SIG-M5 treated with dmso at 0.1 percent for 504 hours (cell line): ENCODE measurements around the gene CAPN9.

Experiments
- DNase-seq: peaks from one replicate; lab custom pipeline; 2025; ENCODE audit not compliant: unreplicated experiment; lab: John Stamatoyannopoulos, UW

The CAPN9 gene

GRCh38 chr1:230821346-230821745 is 74.2 kb downstream of the CAPN9 start:
- DNase-seq: no peak

DNA sequence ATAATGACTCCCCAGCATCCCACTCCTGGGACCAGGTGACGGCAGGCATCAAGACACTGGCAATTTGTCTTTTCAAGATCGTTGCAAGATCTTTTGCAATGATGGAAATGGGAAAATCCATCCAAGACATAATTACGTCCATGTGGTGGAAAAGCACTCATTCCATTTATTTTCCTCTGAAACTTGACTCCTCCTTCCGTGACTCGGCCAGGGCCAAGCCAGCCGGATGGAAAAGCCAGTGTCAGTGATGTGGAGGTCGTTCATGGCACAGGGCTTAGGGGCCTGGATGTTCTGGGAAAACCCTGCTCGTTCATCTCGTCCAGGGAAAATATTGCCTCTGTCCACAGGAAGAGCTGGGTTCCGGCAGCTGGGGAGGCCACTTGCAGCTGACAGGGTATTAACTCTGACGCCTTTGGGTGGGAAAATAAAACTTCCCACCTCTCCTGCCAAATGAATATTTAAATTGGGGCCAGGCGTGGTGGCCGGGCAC is 74.9 kb downstream of the CAPN9 start:
- no peak for DNase-seq

DNA sequence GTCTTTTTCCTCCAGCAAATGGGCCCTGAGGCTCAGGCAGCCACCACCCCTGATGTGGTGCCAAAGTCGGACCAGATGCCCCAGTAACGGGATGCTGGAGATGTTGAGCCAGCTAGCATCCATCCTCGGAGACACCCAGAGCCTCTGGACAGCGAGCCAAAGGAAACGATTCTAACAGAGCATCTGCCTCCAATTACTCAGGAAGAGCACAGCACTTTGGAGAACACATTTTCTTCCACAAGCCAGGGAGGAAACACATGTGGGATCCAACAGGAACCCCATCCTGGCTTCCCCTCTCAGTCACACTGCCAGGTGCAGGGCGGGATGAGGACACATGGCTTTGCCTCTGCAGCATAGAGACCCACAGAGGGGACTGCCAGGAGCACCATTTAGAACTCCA is 76.2 kb downstream of the CAPN9 start:
- DNase-seq: no peak

DNA sequence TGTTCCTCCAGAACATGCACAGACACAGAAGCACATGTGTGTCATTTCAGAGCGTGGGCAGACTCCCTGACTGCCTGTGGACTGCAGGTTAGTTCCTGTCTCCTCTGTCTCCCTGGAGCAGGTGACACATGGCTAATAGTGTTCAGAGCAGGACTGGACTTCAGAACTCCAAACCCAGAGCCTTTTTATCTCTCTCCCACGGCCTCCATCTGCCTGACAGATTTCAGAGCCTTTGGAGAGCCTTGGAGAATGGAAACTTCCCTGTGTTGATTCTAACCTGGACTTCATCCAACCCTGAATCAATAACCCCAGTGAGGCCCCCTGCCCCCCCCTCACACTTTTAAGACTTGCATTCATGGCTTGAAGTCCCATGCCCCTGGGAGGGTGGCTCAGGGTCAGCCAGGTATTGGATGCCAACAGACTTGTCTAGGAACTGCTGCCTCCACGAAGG is 76.8 kb downstream of the CAPN9 start:
- DNase-seq: no peak

DNA sequence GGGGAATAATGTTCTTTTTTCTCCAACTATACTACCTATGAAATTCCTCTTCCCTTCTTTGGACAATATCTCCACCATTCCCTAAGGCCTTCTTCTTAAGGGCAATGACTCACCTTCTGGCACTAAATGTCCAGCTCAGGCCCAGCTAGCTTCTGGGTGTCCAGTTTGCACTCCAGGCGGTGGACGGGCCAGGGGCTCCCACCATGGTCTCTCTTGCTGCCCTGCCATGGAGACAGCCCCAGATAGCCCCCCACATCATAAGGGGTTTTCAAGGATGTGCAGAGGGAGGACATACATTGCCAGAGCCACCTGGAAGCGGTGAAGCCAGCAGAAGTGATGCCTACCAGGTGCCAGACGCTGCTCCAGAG is 77.3 kb downstream of the CAPN9 start:
- DNase-seq: no peak

DNA sequence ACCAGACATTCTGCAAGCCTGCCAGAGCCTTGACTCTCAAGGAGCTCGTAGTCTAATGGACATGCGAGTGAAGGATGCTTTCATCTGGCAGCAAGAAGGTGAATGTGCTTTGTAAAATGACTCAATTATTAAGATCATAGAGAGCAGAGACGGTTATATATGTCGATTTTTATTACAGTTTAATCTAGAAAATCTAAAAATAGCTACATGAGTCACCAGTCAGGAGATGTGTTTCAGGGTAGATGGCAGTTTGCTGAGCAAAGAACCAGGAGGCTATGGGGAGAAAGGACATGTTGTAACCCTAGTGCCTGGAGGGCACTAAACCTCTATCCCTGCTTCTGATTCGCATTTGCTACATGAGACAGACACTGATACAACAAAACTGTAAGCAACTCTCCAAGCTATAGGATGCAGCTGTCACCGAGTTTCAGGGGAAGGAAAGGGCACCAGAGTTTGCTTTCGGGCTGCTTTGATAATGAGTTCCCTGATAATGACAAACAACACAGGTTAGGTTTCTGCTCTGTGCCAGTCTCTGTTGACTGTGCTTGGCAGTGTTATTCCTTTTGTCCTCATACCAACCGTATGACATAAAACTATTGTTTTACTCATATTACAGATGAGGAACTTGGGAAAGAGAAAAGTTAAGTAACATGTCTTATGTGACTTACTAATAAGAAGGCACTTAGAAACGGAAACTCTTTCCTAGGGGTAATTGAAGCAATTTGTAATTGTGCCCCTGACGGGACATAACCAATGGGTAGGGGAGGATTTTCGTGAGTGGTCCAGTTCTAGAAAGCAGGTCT is 77.9 kb downstream of the CAPN9 start:
- DNase-seq: peak; percentile 73

GRCh38 chr1:230825761-230826160 is 78.6 kb downstream of the CAPN9 start:
- DNase-seq: no peak

DNA sequence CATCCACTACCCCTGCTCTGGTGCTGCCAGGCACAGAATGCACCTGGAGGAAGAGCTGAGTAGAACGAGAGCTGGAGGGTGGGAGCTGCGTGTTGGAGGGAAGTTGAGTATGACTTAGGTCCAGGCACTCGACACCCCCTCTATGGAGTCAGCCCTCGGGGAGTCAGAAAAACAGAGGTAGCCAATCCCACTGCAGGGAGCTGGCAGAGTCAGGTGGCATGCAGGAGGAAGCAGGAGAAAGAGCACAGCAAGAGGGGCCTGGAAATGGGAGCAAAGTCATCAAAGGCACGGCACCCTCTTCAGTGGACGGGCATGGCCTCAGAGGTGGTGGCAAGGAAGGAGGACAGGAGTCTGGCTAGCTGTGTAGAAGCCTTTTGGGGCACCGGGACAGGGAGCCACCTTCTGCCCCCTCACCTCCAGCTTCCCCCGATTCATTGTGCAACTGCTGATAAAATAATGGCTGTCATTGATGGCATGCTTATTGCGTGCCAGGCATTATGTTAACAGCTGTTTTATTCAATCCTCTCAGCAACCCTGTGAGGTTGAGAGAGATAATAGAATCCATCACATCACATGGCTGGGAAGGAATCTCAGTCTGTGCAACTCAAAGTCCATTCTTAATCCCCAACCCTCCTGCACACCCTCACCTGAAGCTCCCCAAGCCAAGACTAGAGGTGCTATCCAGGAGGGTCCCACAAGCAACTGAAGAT is 79.1 kb downstream of the CAPN9 start:
- DNase-seq: no peak

DNA sequence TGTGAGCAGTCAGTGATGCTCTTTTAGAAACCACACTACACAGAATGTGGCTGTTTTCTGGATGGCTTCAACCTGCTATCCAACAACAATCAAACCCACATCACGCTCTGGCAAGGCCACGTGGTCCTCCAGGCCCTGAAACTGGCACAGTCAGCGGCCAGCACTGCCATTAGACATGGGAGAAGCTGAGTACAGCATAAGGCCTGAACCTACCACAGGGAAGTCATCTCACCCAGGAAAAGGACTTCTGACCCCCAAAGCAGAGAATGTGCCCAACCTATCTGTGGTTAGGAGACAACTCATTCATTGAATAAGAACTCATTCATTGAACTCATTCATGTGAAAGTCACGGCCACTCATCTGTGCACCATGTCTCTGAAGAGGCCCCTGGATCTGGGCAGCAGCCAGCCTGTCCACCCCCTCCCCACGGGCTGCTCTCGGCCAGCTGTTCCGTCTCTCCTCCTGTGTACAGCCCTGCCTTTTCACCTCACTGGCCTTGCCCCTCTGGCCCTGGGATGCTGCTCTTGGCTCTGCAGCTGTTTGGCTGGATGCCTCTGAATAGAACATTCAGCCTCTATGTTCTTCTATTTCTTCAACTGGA is 80.0 kb downstream of the CAPN9 start:
- DNase-seq: no peak

- DNase-seq: no peak
These were observed 80.6 kb downstream of the CAPN9 start for GRCh38 chr1:230827801-230828200.

- no peak for DNase-seq
These were observed 81.2 kb downstream of the CAPN9 start for GRCh38 chr1:230828421-230828820.

GRCh38 chr1:230831771-230832170 is 84.6 kb downstream of the CAPN9 start:
- DNase-seq: no peak

- DNase-seq: no peak
These were observed 85.3 kb downstream of the CAPN9 start for GRCh38 chr1:230832476-230832875.

DNA sequence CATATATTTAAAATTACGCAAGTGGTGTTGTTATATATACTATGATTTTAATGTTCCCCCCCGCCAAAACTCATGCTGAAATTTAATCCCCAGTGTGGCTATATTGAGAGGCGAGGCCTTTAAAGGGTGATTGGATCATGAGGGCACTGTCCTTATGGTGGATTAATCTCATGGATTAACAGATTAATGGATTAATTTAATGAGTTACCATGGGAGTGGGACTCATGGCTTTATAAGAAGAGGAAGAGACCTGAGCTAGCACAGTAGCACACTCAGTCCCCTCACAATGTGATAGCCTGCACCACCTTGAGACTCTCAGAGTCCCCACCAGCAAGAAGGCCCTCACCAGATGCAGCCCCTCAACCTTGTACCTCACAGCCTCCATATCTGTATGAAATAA is 86.3 kb downstream of the CAPN9 start:
- DNase-seq: no peak

- DNase-seq: no peak
These were observed 87.1 kb downstream of the CAPN9 start for GRCh38 chr1:230834292-230834691.

DNA sequence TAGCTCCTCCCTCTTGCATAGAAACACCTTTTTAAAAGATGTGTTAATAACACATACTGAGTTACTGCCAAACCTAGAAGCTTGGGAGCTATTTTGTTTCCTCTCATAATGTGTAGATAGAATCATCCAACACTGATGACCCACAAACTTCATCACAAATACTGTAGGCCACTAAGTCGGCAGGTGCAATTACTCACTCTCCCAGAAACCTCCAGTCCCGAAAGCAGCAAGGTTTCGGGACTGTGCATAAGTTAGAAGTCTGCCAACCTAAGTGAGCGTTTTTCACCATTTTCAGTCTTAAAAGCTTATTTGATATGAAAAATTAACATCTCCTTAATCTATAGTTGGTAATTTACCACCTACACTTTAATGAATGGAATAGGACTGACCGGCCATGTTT is 89.2 kb downstream of the CAPN9 start:
- no peak for DNase-seq

GRCh38 chr1:230836793-230837192 is 89.6 kb downstream of the CAPN9 start:
- no peak for DNase-seq

DNA sequence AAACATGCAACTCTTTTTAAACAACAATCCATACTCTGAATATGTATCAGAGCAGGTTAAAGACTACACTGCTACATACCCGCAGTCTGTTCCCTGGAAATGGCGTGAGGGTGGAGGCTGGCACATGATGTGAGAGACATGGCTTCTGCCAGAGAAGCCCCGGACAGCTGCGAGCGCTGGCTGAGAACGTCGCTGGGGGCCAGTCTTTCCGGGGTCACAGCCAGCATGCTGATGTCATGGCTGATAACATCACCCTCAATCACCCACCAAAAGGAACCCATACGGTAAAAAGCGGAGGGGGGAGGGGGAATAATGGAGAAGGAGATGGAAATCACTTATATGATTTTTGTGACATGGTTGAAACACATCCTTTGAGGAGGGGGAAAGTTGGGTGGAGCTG is 92.0 kb downstream of the CAPN9 start:
- no peak for DNase-seq

DNA sequence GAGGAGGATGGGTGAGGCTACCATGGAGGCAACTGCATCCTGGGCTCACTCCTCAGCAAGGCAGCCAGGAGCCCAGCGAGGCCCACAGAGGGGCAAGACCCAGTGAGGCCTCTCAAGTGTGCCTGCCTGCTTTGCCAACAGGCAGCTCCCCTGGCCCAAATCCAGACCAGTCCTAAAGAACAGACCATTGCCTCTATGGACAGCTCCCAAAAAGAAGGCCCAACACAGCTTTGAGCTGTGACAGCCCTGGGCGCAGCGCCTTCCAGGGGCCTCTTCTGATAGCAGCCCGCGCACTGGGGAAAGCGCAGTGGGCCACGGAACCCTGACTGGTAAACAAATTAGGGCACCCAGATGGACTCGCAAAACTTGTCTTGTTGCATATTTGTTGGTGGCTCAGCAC is 95.6 kb downstream of the CAPN9 start:
- no peak for DNase-seq

DNA sequence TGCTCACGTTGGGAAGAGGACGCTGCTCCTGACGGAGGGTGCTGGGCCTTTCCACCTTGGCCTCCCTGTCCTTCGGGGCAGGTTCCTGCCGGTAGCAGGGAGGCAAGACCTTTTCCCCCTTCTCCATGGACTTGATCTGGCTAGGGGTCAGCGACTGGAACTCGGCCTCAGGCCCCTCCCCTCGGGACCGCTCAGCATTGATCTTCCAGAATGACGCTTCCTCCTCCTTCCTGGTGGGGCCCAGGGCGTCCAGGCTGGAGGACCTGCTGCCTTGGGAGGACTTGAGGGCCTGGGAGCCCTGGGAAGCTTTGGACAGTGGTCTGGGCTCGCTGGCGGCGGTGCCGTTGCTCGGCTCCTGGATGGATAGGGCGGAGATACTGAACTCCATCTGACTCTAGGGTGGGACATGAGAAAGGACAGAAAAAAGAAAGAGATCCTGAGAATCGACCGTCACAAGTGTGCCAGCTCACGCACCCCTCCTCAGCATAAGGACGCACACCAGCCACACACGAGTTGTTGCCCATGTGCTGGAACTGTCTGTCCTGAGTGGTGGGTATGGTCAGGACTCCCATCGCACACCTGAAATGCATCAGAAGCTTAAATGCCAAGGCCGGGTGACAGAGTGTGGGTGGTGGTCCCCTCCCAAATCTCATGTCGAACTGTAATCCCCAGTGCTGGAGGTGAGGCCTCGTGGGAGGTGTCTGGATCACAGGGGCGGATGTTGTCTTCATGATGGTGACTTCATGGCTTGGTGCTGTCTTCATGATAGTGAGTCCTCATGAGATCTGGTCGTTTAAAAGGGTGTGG is 96.5 kb downstream of the CAPN9 start:
- no peak for DNase-seq

DNA sequence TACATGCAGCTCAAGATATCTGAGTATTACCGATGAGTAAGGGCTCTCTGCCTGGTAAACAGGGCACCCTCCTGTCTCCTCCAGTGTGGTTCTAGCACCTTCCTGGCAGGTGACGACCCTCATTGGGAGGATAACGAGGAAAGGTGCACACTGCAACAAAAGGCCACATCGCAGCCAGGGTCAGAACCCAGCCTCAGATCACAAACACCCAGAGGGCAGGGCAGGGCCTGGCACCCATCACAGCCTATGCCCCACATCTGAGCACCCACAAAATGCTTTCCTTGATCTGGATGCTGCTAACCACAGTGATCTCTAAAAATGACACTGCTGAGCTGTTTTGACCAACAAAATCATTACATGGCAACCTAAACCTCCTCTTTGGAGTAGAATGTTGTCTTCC is 97.4 kb downstream of the CAPN9 start:
- no peak for DNase-seq
